ENCODE measurements around the gene GALM.
"Not testable (repeated sequence)": the region's sequence is repeated elsewhere in the genome, so short reads cannot be mapped to it uniquely, and the experiment has no call there.

GALM gene

GRCh38 chr2:38703336-38703735 lies 37.4 kb downstream of the GALM start:
- in situ Hi-C loops (cut with MboI; ENCODE audit: low pct_unique_long_range_greater_than_20kb, low sequenced_read_pairs); DNase-seq: not testable (repeated sequence)

GRCh38 chr2:38704664-38705063 lies 38.8 kb downstream of the GALM start:
- in situ Hi-C loops (cut with MboI; ENCODE audit: low pct_unique_long_range_greater_than_20kb, low sequenced_read_pairs): no loop called here
- no peak for DNase-seq

GRCh38 chr2:38706846-38707345 lies 41.0 kb downstream of the GALM start:
- in situ Hi-C loops (cut with MboI; ENCODE audit: low pct_unique_long_range_greater_than_20kb, low sequenced_read_pairs): no loop called here
- DNase-seq: no peak

- in situ Hi-C loops (cut with MboI; ENCODE audit: low pct_unique_long_range_greater_than_20kb, low sequenced_read_pairs); DNase-seq: not testable (repeated sequence)
Measured at GRCh38 chr2:38708491-38708890, 42.6 kb downstream of the GALM start.

GRCh38 chr2:38708900-38709566 lies 43.1 kb downstream of the GALM start:
- in situ Hi-C loops (cut with MboI; ENCODE audit: low pct_unique_long_range_greater_than_20kb, low sequenced_read_pairs): no loop called here

GRCh38 chr2:38709567-38710194 lies 43.8 kb downstream of the GALM start:
- in situ Hi-C loops (cut with MboI; ENCODE audit: low pct_unique_long_range_greater_than_20kb, low sequenced_read_pairs): no loop called here
- DNase-seq: no peak

More at GRCh38 chr2:38708900-38709566, 43.1 kb downstream of the GALM start:
- DNase-seq: no peak

- in situ Hi-C loops (cut with MboI; ENCODE audit: low pct_unique_long_range_greater_than_20kb, low sequenced_read_pairs): no loop called here
- DNase-seq: no peak
Measured at GRCh38 chr2:38711558-38711957, 45.6 kb downstream of the GALM start.

GRCh38 chr2:38712413-38712812 lies 46.5 kb downstream of the GALM start:
- in situ Hi-C loops (cut with MboI; ENCODE audit: low pct_unique_long_range_greater_than_20kb, low sequenced_read_pairs): no loop called here
- no peak for DNase-seq

- DNase-seq: no peak
- in situ Hi-C loops (cut with MboI; ENCODE audit: low pct_unique_long_range_greater_than_20kb, low sequenced_read_pairs): no loop called here
Measured at GRCh38 chr2:38712871-38713270, 47.0 kb downstream of the GALM start.

GRCh38 chr2:38713338-38713737 lies 47.4 kb downstream of the GALM start:
- in situ Hi-C loops (cut with MboI; ENCODE audit: low pct_unique_long_range_greater_than_20kb, low sequenced_read_pairs): no loop called here
- DNase-seq: no peak

GRCh38 chr2:38714941-38715340 lies 49.0 kb downstream of the GALM start:
- DNase-seq; in situ Hi-C loops (cut with MboI; ENCODE audit: low pct_unique_long_range_greater_than_20kb, low sequenced_read_pairs): not testable (repeated sequence)

GRCh38 chr2:38716185-38716584 lies 50.3 kb downstream of the GALM start:
- in situ Hi-C loops (cut with MboI; ENCODE audit: low pct_unique_long_range_greater_than_20kb, low sequenced_read_pairs): no loop called here
- DNase-seq: no peak

GRCh38 chr2:38718601-38719000 lies 52.7 kb downstream of the GALM start:
- DNase-seq: no peak
- in situ Hi-C loops (cut with MboI; ENCODE audit: low pct_unique_long_range_greater_than_20kb, low sequenced_read_pairs): no loop called here

GRCh38 chr2:38719706-38720105 lies 53.8 kb downstream of the GALM start:
- in situ Hi-C loops (cut with MboI; ENCODE audit: low pct_unique_long_range_greater_than_20kb, low sequenced_read_pairs): no loop called here
- no peak for DNase-seq

- in situ Hi-C loops (cut with MboI; ENCODE audit: low pct_unique_long_range_greater_than_20kb, low sequenced_read_pairs): no loop called here
- DNase-seq: peak; percentile 40
Measured at GRCh38 chr2:38720613-38721241, 54.8 kb downstream of the GALM start.

- DNase-seq: no peak
- in situ Hi-C loops (cut with MboI; ENCODE audit: low pct_unique_long_range_greater_than_20kb, low sequenced_read_pairs): no loop called here
Measured at GRCh38 chr2:38722271-38723061, 56.6 kb downstream of the GALM start.

- in situ Hi-C loops (cut with MboI; ENCODE audit: low pct_unique_long_range_greater_than_20kb, low sequenced_read_pairs): no loop called here
- DNase-seq: no peak
Measured at GRCh38 chr2:38723173-38723572, 57.3 kb downstream of the GALM start.

GRCh38 chr2:38727661-38728060 lies 61.7 kb downstream of the GALM start:
- DNase-seq: no peak
- in situ Hi-C loops (cut with MboI; ENCODE audit: low pct_unique_long_range_greater_than_20kb, low sequenced_read_pairs): loop anchor here (25.0 kb wide), 1 partner anchor 415 kb away; no protein-coding TSS in a partner anchor

- in situ Hi-C loops (cut with MboI; ENCODE audit: low pct_unique_long_range_greater_than_20kb, low sequenced_read_pairs): loop anchor here (25.0 kb wide), 1 partner anchor 416 kb away; no protein-coding TSS in a partner anchor
- DNase-seq: no peak
Measured at GRCh38 chr2:38728694-38729093, 62.8 kb downstream of the GALM start.

All from KBM-7 (cell line).